ENCODE measurements around the gene MUC2.

Gene MUC2

DNA sequence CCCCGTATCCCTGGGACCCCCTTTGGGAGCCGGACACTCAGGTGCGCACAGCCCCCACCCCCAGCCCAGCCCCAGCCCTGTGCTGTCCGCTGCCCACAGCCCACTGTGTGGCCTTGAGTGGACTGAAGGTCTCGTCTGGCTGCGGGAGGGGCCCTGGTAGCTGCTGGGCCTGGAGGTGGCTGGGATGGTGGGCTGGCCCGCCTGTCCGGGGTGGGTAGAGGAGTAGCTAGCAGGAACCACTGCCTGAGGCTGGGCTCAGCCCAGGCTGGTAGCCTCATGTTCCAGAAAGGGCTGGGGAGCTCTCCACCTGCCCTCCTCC, 33.6 kb upstream of the MUC2 start:
- Histone ChIP-seq H3K27me3 (replicated peaks; ENCODE audit: insufficient read depth, low read length) (peaks cover 92% of the 10 kb centered on the region), H3K36me3 (replicated peaks; ENCODE audit: insufficient read depth, low read length) (no peaks in the 10 kb centered on the region), H3K27ac (ENCODE audit: low read length) (no peak overlapping the region), H3K9me2 (replicated peaks; ENCODE audit: insufficient read depth, low read length) (no peaks in the 10 kb centered on the region), H2AFZ (ENCODE audit: low read length) (no peak overlapping the region), H3K9me3 (replicated peaks; ENCODE audit: insufficient read depth, low read length) (no peaks in the 10 kb centered on the region), H4K20me1 (ENCODE audit: insufficient read depth, low read length) (no peaks in the 10 kb centered on the region), H3K4me1 (ENCODE audit: low read length) (no peaks in the 10 kb centered on the region), H3F3A (ENCODE audit: insufficient read depth, low read length) (no peaks in the 10 kb centered on the region), H3K79me2 (ENCODE audit: low read length) (no peaks in the 10 kb centered on the region), H3K4me2 (ENCODE audit: low read depth, low read length) (no peak overlapping the region), H3K9ac (ENCODE audit: low read length) (no peak overlapping the region), H3K4me3 (ENCODE audit: low read length) (no peak overlapping the region)
- DNase-seq: no peak
- TF ChIP-seq, protein P1, sequence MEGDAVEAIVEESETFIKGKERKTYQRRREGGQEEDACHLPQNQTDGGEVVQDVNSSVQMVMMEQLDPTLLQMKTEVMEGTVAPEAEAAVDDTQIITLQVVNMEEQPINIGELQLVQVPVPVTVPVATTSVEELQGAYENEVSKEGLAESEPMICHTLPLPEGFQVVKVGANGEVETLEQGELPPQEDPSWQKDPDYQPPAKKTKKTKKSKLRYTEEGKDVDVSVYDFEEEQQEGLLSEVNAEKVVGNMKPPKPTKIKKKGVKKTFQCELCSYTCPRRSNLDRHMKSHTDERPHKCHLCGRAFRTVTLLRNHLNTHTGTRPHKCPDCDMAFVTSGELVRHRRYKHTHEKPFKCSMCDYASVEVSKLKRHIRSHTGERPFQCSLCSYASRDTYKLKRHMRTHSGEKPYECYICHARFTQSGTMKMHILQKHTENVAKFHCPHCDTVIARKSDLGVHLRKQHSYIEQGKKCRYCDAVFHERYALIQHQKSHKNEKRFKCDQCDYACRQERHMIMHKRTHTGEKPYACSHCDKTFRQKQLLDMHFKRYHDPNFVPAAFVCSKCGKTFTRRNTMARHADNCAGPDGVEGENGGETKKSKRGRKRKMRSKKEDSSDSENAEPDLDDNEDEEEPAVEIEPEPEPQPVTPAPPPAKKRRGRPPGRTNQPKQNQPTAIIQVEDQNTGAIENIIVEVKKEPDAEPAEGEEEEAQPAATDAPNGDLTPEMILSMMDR (IDR thresholded peaks at IDR 0.05; ENCODE audit: low read length): no peak
- TF ChIP-seq EZH2 (optimal IDR thresholded peaks at IDR 0.05; ENCODE audit: low read depth, low read length): no peak
- TF ChIP-seq EZH2phosphoT487 (IDR thresholded peaks at IDR 0.05; ENCODE audit: low read length): no peak

DNA sequence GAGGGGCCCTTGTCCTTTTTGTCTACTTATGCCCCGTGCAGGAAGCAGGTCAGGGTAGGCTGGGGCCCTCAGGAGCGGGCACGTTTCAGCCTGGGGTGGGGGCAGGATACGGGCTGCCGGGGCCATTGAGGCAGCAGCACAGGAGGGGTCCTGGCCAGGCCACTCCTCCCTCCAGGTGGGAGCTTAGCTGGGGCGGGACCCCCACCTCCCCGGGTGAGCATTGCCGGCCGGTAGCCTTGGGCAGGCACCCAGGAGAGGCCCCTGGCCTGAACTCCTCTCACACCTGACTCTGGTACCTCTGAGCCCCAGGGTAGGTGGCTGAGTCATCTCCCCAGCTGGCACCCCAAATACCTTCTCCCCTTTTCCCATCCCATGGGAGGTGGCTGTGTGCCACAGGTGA, 33.2 kb upstream of the MUC2 start:
- Histone ChIP-seq H3K27me3 (replicated peaks; ENCODE audit: insufficient read depth, low read length) (peaks cover 92% of the 10 kb centered on the region), H3K4me2 (ENCODE audit: low read depth, low read length) (no peak overlapping the region), H3K4me3 (ENCODE audit: low read length) (no peak overlapping the region)

DNA sequence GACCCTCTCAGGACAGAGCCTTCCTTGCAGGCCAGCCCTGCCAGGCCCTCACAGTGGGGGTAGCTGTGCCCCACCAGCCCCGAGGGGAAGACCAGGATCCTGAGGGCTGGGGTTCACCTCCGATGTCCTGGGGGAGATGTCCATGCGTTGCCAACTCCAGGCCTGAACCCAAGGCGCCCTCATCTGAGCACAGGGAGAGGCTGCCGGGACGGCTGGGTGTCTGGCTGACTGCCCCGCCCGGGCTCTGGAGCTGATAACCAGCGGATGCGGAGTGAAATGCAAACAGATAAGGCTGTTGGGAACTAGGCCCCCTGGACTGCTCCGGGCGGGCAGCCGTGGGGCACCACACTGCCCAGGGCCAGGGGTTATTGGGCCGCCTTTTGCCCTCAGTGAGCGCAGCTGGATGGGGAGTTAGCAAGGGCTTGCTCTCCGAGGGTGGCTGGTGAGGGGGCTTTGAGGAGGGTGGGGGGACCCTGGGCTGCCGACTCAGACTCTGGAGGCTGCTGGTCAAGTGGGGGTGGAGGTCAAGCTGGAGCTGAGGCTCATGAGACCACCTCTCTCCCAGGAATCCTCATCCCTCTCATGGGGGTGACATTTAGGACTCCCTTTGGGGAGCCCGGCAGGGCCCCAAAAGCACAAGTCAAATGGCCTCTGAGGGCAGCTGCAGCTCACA, 32.6 kb upstream of the MUC2 start:
- no peak overlapping the region for H3K9ac ChIP-seq (ENCODE audit: low read length)
- H3F3A ChIP-seq (ENCODE audit: insufficient read depth, low read length): no peaks in the 10 kb centered on the region
- H3K4me3 ChIP-seq (ENCODE audit: low read length): no peak overlapping the region
- peaks cover 92% of the 10 kb centered on the region for H3K27me3 ChIP-seq (replicated peaks; ENCODE audit: insufficient read depth, low read length)
- H2AFZ ChIP-seq (ENCODE audit: low read length): no peak overlapping the region
- no peaks in the 10 kb centered on the region for H3K79me2 ChIP-seq (ENCODE audit: low read length)
- H3K9me2 ChIP-seq (replicated peaks; ENCODE audit: insufficient read depth, low read length): no peaks in the 10 kb centered on the region
- no peaks in the 10 kb centered on the region for H4K20me1 ChIP-seq (ENCODE audit: insufficient read depth, low read length)
- no peaks in the 10 kb centered on the region for H3K9me3 ChIP-seq (replicated peaks; ENCODE audit: insufficient read depth, low read length)
- H3K27ac ChIP-seq (ENCODE audit: low read length): no peak overlapping the region
- no peak for DNase-seq
- no peaks in the 10 kb centered on the region for H3K4me1 ChIP-seq (ENCODE audit: low read length)
- H3K4me2 ChIP-seq (ENCODE audit: low read depth, low read length): no peak overlapping the region
- TF ChIP-seq EZH2phosphoT487 (IDR thresholded peaks at IDR 0.05; ENCODE audit: low read length): no peak
- TF ChIP-seq, protein P1 (IDR thresholded peaks at IDR 0.05; ENCODE audit: low read length): no peak
- TF ChIP-seq EZH2 (optimal IDR thresholded peaks at IDR 0.05; ENCODE audit: low read depth, low read length): no peak
- no peaks in the 10 kb centered on the region for H3K36me3 ChIP-seq (replicated peaks; ENCODE audit: insufficient read depth, low read length)

More for the DNA sequence above, 33.2 kb upstream of the MUC2 start:
- Histone ChIP-seq H3K27ac (ENCODE audit: low read length) (no peak overlapping the region), H3K79me2 (ENCODE audit: low read length) (no peaks in the 10 kb centered on the region), H2AFZ (ENCODE audit: low read length) (no peak overlapping the region), H3K9ac (ENCODE audit: low read length) (no peak overlapping the region), H3K9me3 (replicated peaks; ENCODE audit: insufficient read depth, low read length) (no peaks in the 10 kb centered on the region), H3K9me2 (replicated peaks; ENCODE audit: insufficient read depth, low read length) (no peaks in the 10 kb centered on the region), H3F3A (ENCODE audit: insufficient read depth, low read length) (no peaks in the 10 kb centered on the region), H4K20me1 (ENCODE audit: insufficient read depth, low read length) (no peaks in the 10 kb centered on the region), H3K36me3 (replicated peaks; ENCODE audit: insufficient read depth, low read length) (no peaks in the 10 kb centered on the region), H3K4me1 (ENCODE audit: low read length) (no peaks in the 10 kb centered on the region)
- DNase-seq: no peak
- TF ChIP-seq EZH2phosphoT487 (IDR thresholded peaks at IDR 0.05; ENCODE audit: low read length) (no peak), EZH2 (optimal IDR thresholded peaks at IDR 0.05; ENCODE audit: low read depth, low read length) (no peak)
- TF ChIP-seq, protein P1 (IDR thresholded peaks at IDR 0.05; ENCODE audit: low read length): no peak

Data from MM.1S (cell line).